CD8-positive, alpha-beta memory T cell (primary cell): ENCODE results near the gene PIP5K1C. TPM values are rescaled to one million over a fixed set of nuclear protein-coding genes. Genes with fewer than 3 reads are reported as not detected.

Experiments
- CTCF ChIA-PET: fragments of 350-600 bp; sonication (Branson Sonifier 250); formaldehyde crosslinking; loops from one replicate; lab custom pipeline; 2021; ENCODE audit warnings: antibody characterized with exemption; lab: Charles Lee
- POLR2A ChIA-PET: fragments of 350-600 bp; sonication (Branson Sonifier 250); formaldehyde crosslinking; loops from one replicate; lab custom pipeline; 2021; ENCODE audit warnings: antibody characterized with exemption; lab: Charles Lee
- DNase-seq, 5 donors: peaks; one replicate each; pipeline versions ENCODE4 v3.0.0 to v3.0.0-alpha.2; 2020 to 2022; ENCODE audit warnings: mixed read lengths in 1 of 5
- H3K27ac ChIP-seq: one replicate; pipeline ENCODE4 v1.7.0; 2013; ENCODE audit warnings: low read depth, mild to moderate bottlenecking, low read length, moderate library complexity
- H3K27me3 ChIP-seq: 2 replicates; pipeline ENCODE4 v1.7.0; 2013; ENCODE audit warnings: low read length, mild to moderate bottlenecking; ENCODE audit not compliant: insufficient read depth, poor library complexity, severe bottlenecking
- H3K36me3 ChIP-seq: 2 replicates; pipeline ENCODE4 v1.7.0; 2013; ENCODE audit warnings: mild to moderate bottlenecking, low read length, moderate library complexity; ENCODE audit not compliant: insufficient read depth
- H3K4me1 ChIP-seq: 2 replicates; pipeline ENCODE4 v1.7.0; 2013; ENCODE audit warnings: mild to moderate bottlenecking, low read length, moderate library complexity; ENCODE audit not compliant: insufficient read depth
- H3K4me3 ChIP-seq: 2 replicates; pipeline ENCODE4 v1.7.0; 2013; ENCODE audit warnings: mild to moderate bottlenecking, low read length
- H3K9me3 ChIP-seq: 2 replicates; pipeline ENCODE4 v1.7.0; 2013; ENCODE audit warnings: mild to moderate bottlenecking, low read length
- H3K27ac Mint-ChIP-seq, 8 donors: one replicate each; pipeline ENCODE4 v1.8.0; 2020 to 2021; ENCODE audit warnings: mixed read lengths in 8 of 8, mild to moderate bottlenecking in 6 of 8, inconsistent platforms in 3 of 8, moderate library complexity in 3 of 8
- H3K27me3 Mint-ChIP-seq, 2 donors: one replicate each; pipeline ENCODE4 v1.8.0; 2020 to 2021; ENCODE audit warnings: mixed read lengths in 2 of 2, mild to moderate bottlenecking in 1 of 2, moderate library complexity in 1 of 2
- H3K36me3 Mint-ChIP-seq, 3 donors: one replicate each; pipeline ENCODE4 v1.8.0; 2020 to 2021; ENCODE audit warnings: mixed read lengths in 3 of 3, inconsistent platforms in 1 of 3, mild to moderate bottlenecking in 1 of 3
- H3K4me1 Mint-ChIP-seq, 3 donors: one replicate each; pipeline ENCODE4 v1.8.0; 2020 to 2021; ENCODE audit warnings: mixed read lengths in 3 of 3, inconsistent platforms in 1 of 3, mild to moderate bottlenecking in 1 of 3
- H3K4me3 Mint-ChIP-seq, 7 donors: one replicate each; pipeline ENCODE4 v1.8.0; 2020 to 2021; ENCODE audit warnings: mixed read lengths in 7 of 7, mild to moderate bottlenecking in 6 of 7, moderate library complexity in 4 of 7, inconsistent platforms in 2 of 7
- H3K9me3 Mint-ChIP-seq, 5 donors: one replicate each; pipeline ENCODE4 v1.8.0; 2020 to 2022; ENCODE audit warnings: mixed read lengths in 5 of 5, mild to moderate bottlenecking in 3 of 5, moderate library complexity in 2 of 5, inconsistent platforms in 1 of 5
- polyA plus RNA-seq: library from polyadenylated mRNA; unstranded; fragments of 300-500 nt; fragmentation: Illumina TruSeq; gene quantifications from one replicate; pipeline ENCODE4 v1.2.3, GENCODE V29; 2021
- total RNA-seq, 2 experiments: library from RNA; stranded (reverse); gene quantifications; one replicate each; pipeline ENCODE4 v1.2.3, GENCODE V29; 2021

Gene PIP5K1C
- total and polyA plus RNA-seq, 3 experiments from 2014 or later: 16.0 to 27.6 (median 26.9) TPM

- H3K27ac Mint-ChIP-seq: no peak overlapping the region
- H3K36me3 ChIP-seq: no peaks in the 10 kb centered on the region
- H3K4me3 Mint-ChIP-seq: no peak overlapping the region
- H3K4me1 Mint-ChIP-seq: peaks cover 6 to 9% (median 7%) of the 10 kb centered on the region in 3 donors
- no peaks in the 10 kb centered on the region for H3K9me3 Mint-ChIP-seq
- peaks cover 5% of the 10 kb centered on the region for H3K4me1 ChIP-seq
- no peak overlapping the region for H3K4me3 ChIP-seq
- no peaks in the 10 kb centered on the region for H3K27me3 ChIP-seq
- CTCF ChIA-PET: interaction anchor here (0.7 to 1.3 kb wide), 8 partner anchors 10 to 74 kb away, joined by 3 to 5 read pairs (median 3); partner anchors contain the start of gene GIPC3
- DNase-seq: no peak
- H3K27ac ChIP-seq: no peak overlapping the region
- no peaks in the 10 kb centered on the region for H3K27me3 Mint-ChIP-seq
- POLR2A ChIA-PET: no interaction called here
- peaks cover 0 to 50% (median 4%) of the 10 kb centered on the region in 3 donors for H3K36me3 Mint-ChIP-seq
- H3K9me3 ChIP-seq: no peaks in the 10 kb centered on the region
Observed at GRCh38 chr19:3618811-3619630, 81.2 kb downstream of the PIP5K1C start.

- Histone ChIP-seq H3K27me3 (no peaks in the 10 kb centered on the region), H3K27ac (no peak overlapping the region), H3K4me3 (no peak overlapping the region), H3K4me1 (peaks cover 5% of the 10 kb centered on the region), H3K36me3 (no peaks in the 10 kb centered on the region), H3K9me3 (no peaks in the 10 kb centered on the region)
- H3K4me3 Mint-ChIP-seq: no peak overlapping the region
- H3K36me3 Mint-ChIP-seq: peaks cover 0 to 52% (median 4%) of the 10 kb centered on the region in 3 donors
- H3K4me1 Mint-ChIP-seq: peaks cover 4 to 8% (median 7%) of the 10 kb centered on the region in 3 donors
- DNase-seq: peak; percentile 23 to 66 (median 37)
- ChIA-PET CTCF (interaction anchor here (0.7 to 1.3 kb wide), 5 partner anchors 10 to 33 kb away, joined by 3 to 5 read pairs (median 3); partner anchors contain the start of gene GIPC3), POLR2A (no interaction called here)
- H3K27me3 Mint-ChIP-seq: no peaks in the 10 kb centered on the region
- H3K27ac Mint-ChIP-seq: no peak overlapping the region
- H3K9me3 Mint-ChIP-seq: no peaks in the 10 kb centered on the region
Observed at GRCh38 chr19:3618144-3618810, 82.0 kb downstream of the PIP5K1C start.

- Histone ChIP-seq H3K36me3 (no peaks in the 10 kb centered on the region), H3K9me3 (no peaks in the 10 kb centered on the region), H3K27me3 (no peaks in the 10 kb centered on the region), H3K4me3 (no peak overlapping the region), H3K4me1 (peaks cover 5% of the 10 kb centered on the region), H3K27ac (no peak overlapping the region)
- Mint-ChIP-seq H3K27ac (no peak overlapping the region), H3K36me3 (peaks cover 0 to 49% (median 2%) of the 10 kb centered on the region in 3 donors), H3K9me3 (no peaks in the 10 kb centered on the region), H3K4me1 (peaks cover 0 to 6% (median 3%) of the 10 kb centered on the region in 3 donors), H3K4me3 (no peak overlapping the region), H3K27me3 (no peaks in the 10 kb centered on the region)
- ChIA-PET POLR2A (no interaction called here), CTCF (no interaction called here)
- no peak for DNase-seq
Observed at GRCh38 chr19:3617463-3617862, 82.8 kb downstream of the PIP5K1C start.

- Histone ChIP-seq H3K4me3 (no peak overlapping the region), H3K27me3 (no peaks in the 10 kb centered on the region), H3K4me1 (peaks cover 5% of the 10 kb centered on the region), H3K9me3 (no peaks in the 10 kb centered on the region), H3K36me3 (no peaks in the 10 kb centered on the region), H3K27ac (no peak overlapping the region)
- DNase-seq: no peak
- no peak overlapping the region for H3K27ac Mint-ChIP-seq
- H3K4me1 Mint-ChIP-seq: peaks cover 0 to 6% (median 0%) of the 10 kb centered on the region in 3 donors
- ChIA-PET CTCF (interaction anchor here (0.9 to 2.0 kb wide), 2 partner anchors 11 to 29 kb away, joined by 3 to 6 read pairs; no protein-coding TSS in a partner anchor), POLR2A (no interaction called here)
- no peak overlapping the region for H3K4me3 Mint-ChIP-seq
- no peaks in the 10 kb centered on the region for H3K9me3 Mint-ChIP-seq
- H3K27me3 Mint-ChIP-seq: no peaks in the 10 kb centered on the region
- H3K36me3 Mint-ChIP-seq: peaks cover 0 to 39% (median 3%) of the 10 kb centered on the region in 3 donors
Observed at GRCh38 chr19:3615524-3616135, 84.6 kb downstream of the PIP5K1C start.

GRCh38 chr19:3614858-3615505, 85.3 kb downstream of the PIP5K1C start:
- no peaks in the 10 kb centered on the region for H3K36me3 ChIP-seq
- H3K9me3 ChIP-seq: no peaks in the 10 kb centered on the region
- peaks cover 5% of the 10 kb centered on the region for H3K4me1 ChIP-seq
- no peak overlapping the region for H3K4me3 Mint-ChIP-seq
- no peak overlapping the region for H3K27ac ChIP-seq
- H3K4me1 Mint-ChIP-seq: peaks cover 0 to 6% (median 0%) of the 10 kb centered on the region in 3 donors
- no peaks in the 10 kb centered on the region for H3K27me3 ChIP-seq
- POLR2A ChIA-PET: no interaction called here
- no peaks in the 10 kb centered on the region for H3K9me3 Mint-ChIP-seq
- H3K27me3 Mint-ChIP-seq: no peaks in the 10 kb centered on the region
- no peak for DNase-seq
- H3K36me3 Mint-ChIP-seq: peaks cover 0 to 43% (median 3%) of the 10 kb centered on the region in 3 donors
- H3K4me3 ChIP-seq: no peak overlapping the region
- H3K27ac Mint-ChIP-seq: peak overlapping the region in 1 of 8 donors; percentile 41
- CTCF ChIA-PET: interaction anchor here (0.9 to 2.0 kb wide), 2 partner anchors 10 to 29 kb away, joined by 3 to 6 read pairs; no protein-coding TSS in a partner anchor

- Mint-ChIP-seq H3K4me1 (peaks cover 0 to 8% (median 3%) of the 10 kb centered on the region in 3 donors), H3K36me3 (peaks cover 0 to 38% (median 3%) of the 10 kb centered on the region in 3 donors), H3K27ac (peak overlapping the region in 1 of 8 donors; percentile 36), H3K4me3 (no peak overlapping the region), H3K27me3 (no peaks in the 10 kb centered on the region), H3K9me3 (no peaks in the 10 kb centered on the region)
- Histone ChIP-seq H3K27me3 (no peaks in the 10 kb centered on the region), H3K9me3 (no peaks in the 10 kb centered on the region), H3K4me1 (peaks cover 5% of the 10 kb centered on the region), H3K27ac (no peak overlapping the region), H3K36me3 (no peaks in the 10 kb centered on the region), H3K4me3 (no peak overlapping the region)
- no peak for DNase-seq
- CTCF ChIA-PET: no interaction called here
- POLR2A ChIA-PET: no interaction called here
Observed at GRCh38 chr19:3613818-3614661, 86.2 kb downstream of the PIP5K1C start.
